Fibroblast of pulmonary artery (primary cell): Measurements from ENCODE around the gene MRPL52.
A peak's percentile ranks its signal among the peaks of the same experiment; 100 is the strongest.

Source experiments
- DNase-seq: peaks from one replicate; pipeline ENCODE4 v3.0.0-alpha.2; 2010; ENCODE audit warnings: low read depth
- H3K4me3 ChIP-seq: replicated peaks from 2 replicates; pipeline ENCODE4 v1.5.1; 2011; ENCODE audit warnings: low read depth, mild to moderate bottlenecking, control low read depth, low read length, moderate library complexity
- CTCF ChIP-seq: IDR thresholded peaks from 2 replicates; pipeline ENCODE4 v1.5.1; 2011; ENCODE audit warnings: mild to moderate bottlenecking, control low read depth, low read length, inconsistent platforms; ENCODE audit errors: missing control alignments

The MRPL52 gene

GRCh38 chr14:22875003-22875747 lies 45.5 kb downstream of the MRPL52 start:
- DNase-seq = no peak
- no peak for TF ChIP-seq CTCF

GRCh38 chr14:22875748-22876319 lies 46.1 kb downstream of the MRPL52 start:
- TF ChIP-seq CTCF = no peak
- no peak for DNase-seq
- H3K4me3 ChIP-seq = no peak overlapping the region

More at GRCh38 chr14:22875003-22875747, 45.5 kb downstream of the MRPL52 start:
- H3K4me3 ChIP-seq = no peak overlapping the region

GRCh38 chr14:22877000-22877501 lies 47.4 kb downstream of the MRPL52 start:
- no peak for TF ChIP-seq CTCF

GRCh38 chr14:22878271-22879246 lies 48.9 kb downstream of the MRPL52 start:
- DNase-seq = no peak
- no peak overlapping the region for H3K4me3 ChIP-seq
- no peak for TF ChIP-seq CTCF

More at GRCh38 chr14:22877000-22877501, 47.4 kb downstream of the MRPL52 start:
- no peak overlapping the region for H3K4me3 ChIP-seq
- DNase-seq = no peak

- no peak overlapping the region for H3K4me3 ChIP-seq
- TF ChIP-seq CTCF = no peak
- DNase-seq = no peak
Observed at GRCh38 chr14:22882064-22882463, 52.4 kb downstream of the MRPL52 start.

GRCh38 chr14:22882529-22883172 lies 53.0 kb downstream of the MRPL52 start:
- H3K4me3 ChIP-seq = no peak overlapping the region
- DNase-seq = peak; percentile 44
- TF ChIP-seq CTCF = no peak
